CD4-positive, alpha-beta T cell treated with Interleukin-21 for 1 hour (primary cell): Measurements from ENCODE around the gene FOXP2.
"Not testable (repeated sequence)": the region's sequence is repeated elsewhere in the genome, so short reads cannot be mapped to it uniquely, and the experiment has no call there.

Source experiments
- DNase-seq: peaks from one replicate; pipeline ENCODE4 v3.0.0-alpha.2; 2020

The FOXP2 gene

DNA sequence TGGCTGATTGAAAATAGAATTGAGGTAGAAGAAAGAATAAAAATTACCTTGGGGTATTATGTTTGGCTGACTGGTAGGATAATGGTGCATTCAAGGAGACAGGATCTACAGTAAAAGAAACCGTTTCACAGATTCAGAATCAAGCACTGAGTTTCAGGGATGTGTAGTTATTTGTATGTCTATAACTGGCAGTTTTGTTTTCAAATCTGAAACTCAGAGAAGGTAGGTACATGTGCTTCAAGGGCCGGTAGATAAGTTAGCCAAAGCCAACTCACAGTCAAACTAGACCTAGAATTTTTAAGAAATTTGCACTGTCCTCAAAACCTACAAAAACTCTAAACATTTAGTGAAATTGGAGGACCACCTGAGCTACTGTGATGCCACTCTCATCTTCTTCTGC, 191.5 kb downstream of the FOXP2 start:
- DNase-seq, result no peak

GRCh38 chr7:114608822-114609221, 194.2 kb downstream of the FOXP2 start:
- DNase-seq, result not testable (repeated sequence)

- DNase-seq, result no peak
Observed at GRCh38 chr7:114620208-114620607, 205.6 kb downstream of the FOXP2 start.

- DNase-seq, result no peak
Observed at GRCh38 chr7:114622221-114622620, 207.6 kb downstream of the FOXP2 start.

- no peak for DNase-seq
Observed at GRCh38 chr7:114623146-114623545, 208.5 kb downstream of the FOXP2 start.

- DNase-seq, result no peak
Observed at GRCh38 chr7:114627231-114627630, 212.6 kb downstream of the FOXP2 start.

DNA sequence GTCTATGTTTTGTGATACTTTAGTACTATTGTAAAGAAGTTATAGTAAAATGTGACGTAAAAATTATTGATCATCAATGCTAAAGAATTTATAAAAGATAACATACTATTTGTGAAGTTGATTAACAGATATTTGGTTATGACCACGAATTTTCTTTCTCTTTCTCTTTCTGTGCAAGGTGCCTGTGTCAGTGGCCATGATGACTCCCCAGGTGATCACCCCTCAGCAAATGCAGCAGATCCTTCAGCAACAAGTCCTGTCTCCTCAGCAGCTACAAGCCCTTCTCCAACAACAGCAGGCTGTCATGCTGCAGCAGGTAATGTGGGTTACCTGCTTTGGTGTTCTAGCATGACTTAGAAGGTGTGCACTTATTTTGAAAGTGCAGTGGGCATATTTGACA, 213.7 kb downstream of the FOXP2 start:
- DNase-seq, result no peak

DNA sequence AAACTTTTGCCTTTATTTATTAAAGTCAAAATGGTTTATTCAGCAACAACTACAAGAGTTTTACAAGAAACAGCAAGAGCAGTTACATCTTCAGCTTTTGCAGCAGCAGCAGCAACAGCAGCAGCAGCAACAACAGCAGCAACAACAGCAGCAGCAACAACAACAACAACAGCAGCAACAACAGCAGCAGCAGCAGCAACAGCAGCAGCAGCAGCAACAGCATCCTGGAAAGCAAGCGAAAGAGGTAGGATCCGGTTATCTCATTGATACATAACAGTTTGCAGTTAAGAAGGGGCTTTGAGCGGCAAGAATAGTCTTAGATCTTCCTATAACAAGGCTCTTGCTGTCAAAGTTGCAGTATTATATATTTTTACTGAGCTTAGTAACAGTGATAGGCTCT, 215.1 kb downstream of the FOXP2 start:
- DNase-seq, result no peak

DNA sequence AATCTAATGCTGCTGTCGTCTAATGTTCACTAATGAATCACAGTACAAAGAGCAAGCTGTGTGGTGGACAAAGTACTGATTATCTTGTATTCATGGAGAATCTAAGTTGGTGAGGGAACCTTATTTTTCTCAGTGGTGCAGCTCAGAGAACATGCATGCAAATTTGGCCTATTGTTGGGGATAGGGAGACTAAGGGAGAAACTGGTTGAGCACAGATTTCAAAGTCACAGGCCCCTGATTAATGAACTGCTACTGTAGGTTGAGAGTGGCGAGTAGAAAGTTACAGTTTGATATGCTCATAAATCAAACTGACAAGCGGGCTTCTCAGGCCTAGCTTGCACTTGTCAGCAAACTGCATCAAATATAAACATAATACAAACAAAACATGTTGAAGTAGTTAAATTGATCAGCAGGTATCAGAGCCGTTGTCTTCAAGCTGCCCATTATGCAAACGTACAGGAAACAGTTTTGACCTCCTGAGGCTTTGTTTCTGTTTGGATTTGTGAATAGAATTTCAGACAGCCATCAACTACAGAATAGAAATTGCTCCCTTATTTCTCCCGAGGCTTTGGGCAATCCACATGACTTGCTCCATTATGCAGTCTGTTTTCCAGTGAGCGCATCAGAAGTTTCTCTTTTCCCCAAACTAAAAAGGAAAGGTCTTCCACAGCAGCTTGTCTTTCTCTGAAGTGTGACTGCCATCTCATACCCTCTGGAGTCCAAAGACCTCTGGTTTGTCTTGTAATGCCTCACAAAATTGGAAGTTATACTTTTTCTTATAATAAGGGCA, 215.8 kb downstream of the FOXP2 start:
- no peak for DNase-seq

DNA sequence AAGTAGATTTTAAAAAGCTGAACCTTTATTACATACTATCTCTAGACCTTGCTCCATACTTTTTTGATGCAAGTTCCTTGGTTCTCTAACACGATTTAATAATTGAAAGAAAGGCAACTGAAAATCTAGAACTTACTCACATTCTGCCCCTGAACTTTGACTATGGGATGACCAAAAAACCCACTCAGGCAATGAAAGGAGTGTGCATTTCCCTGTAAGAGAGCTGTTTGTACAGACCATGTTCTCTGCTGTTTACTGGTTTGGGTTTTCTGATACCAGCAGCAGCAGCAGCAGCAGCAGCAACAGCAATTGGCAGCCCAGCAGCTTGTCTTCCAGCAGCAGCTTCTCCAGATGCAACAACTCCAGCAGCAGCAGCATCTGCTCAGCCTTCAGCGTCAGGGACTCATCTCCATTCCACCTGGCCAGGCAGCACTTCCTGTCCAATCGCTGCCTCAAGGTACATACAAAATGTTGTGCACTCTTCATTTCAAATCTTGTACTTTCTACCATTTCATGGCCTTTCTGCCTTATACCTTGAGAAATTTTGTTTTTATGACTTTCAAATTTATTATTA, 216.7 kb downstream of the FOXP2 start:
- no peak for DNase-seq

DNA sequence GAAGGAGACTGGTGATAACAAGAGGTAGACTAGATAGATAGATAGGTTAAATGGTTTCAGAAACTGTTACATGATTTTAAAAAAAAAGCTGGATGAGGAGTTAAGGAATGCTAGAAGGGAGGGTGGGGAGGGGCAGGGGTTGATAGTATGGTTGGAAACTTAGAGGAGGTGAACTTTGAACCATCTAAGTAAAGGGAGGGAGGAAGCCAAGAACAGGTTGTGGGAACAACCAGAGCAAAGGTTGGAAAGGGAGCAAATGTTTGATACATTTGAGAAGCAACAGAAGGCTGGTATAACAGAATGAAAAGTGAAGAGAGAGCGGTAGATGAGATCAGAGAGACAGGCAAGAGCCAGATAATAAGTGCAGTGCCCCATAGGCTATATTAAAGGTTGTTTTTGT, 224.8 kb downstream of the FOXP2 start:
- DNase-seq, result no peak

GRCh38 chr7:114644455-114644854, 229.8 kb downstream of the FOXP2 start:
- no peak for DNase-seq

- no peak for DNase-seq
Observed at GRCh38 chr7:114645451-114645850, 230.8 kb downstream of the FOXP2 start.

DNA sequence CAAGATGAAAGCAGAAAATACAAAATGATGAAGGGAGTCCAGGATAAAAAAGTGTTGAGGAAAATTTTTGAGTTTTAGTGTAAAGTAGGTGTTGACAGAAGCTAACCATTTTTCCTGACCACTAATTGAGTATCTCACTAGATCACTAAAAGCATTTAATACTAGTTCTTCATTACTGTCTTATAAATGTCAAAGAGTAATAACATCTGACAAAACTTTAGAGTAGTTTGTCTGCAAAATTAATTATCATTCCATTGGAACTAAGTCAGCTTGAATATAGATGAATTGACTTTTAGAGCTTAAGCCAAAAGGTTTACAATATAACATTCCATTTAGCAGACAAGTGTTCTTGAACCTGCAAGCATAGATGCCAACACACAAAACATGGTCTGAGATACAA, 232.9 kb downstream of the FOXP2 start:
- DNase-seq, result no peak

DNA sequence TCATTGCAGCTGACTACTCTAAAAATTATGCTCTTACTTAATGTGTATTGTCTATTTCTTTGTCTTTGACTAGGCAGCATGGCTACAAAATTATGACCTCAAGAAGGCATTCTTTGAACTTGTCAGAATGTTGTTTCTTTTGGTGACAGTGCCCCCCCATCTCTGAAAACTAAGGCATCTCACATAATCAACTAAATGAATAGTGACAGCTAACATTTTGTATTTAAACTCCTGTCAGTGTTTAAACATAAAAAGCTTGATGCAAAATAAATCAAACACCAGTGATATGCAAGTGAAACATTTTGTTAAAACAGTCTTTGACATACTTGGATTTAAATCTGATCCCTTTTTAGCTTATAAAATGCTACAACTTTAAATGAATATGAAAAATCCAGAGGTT, 233.5 kb downstream of the FOXP2 start:
- no peak for DNase-seq

- no peak for DNase-seq
Observed at GRCh38 chr7:114648680-114649079, 234.1 kb downstream of the FOXP2 start.

DNA sequence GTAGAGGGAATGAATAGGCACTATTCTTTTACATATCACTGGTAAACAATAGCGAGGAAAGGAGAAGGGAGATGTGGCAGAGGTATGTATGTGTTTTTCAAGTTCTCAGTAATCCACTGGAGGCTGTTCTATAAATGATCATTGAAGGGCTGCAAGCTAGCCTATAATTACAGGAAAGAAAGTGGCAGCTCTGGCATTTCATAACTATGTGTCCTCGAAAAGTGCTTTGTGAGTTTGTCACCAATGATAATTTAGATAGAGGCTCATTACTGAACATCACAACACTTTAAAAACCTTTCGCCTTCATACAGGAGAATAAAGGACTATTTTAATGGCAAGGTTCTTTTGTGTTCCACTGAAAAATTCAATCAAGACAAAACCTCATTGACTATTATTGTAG, 235.1 kb downstream of the FOXP2 start:
- DNase-seq, result no peak

- DNase-seq, result no peak
Observed at GRCh38 chr7:114650491-114650890, 235.9 kb downstream of the FOXP2 start.

DNA sequence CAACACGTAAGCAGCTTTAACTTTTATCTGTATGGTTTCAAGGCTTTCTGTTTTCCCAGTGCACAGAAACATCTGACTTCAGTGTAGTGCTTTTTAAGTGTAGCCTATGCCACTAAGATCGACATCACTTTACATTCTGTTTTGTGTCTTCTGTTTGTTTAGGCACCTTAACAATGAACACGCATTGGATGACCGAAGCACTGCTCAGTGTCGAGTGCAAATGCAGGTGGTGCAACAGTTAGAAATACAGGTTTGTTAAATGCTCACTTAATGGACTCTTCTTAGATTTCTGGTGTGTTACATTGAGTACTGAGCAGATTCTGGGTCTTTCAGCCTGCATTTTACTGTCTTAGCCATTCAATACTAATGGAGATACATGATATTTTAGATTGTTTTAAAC, 237.4 kb downstream of the FOXP2 start:
- no peak for DNase-seq

DNA sequence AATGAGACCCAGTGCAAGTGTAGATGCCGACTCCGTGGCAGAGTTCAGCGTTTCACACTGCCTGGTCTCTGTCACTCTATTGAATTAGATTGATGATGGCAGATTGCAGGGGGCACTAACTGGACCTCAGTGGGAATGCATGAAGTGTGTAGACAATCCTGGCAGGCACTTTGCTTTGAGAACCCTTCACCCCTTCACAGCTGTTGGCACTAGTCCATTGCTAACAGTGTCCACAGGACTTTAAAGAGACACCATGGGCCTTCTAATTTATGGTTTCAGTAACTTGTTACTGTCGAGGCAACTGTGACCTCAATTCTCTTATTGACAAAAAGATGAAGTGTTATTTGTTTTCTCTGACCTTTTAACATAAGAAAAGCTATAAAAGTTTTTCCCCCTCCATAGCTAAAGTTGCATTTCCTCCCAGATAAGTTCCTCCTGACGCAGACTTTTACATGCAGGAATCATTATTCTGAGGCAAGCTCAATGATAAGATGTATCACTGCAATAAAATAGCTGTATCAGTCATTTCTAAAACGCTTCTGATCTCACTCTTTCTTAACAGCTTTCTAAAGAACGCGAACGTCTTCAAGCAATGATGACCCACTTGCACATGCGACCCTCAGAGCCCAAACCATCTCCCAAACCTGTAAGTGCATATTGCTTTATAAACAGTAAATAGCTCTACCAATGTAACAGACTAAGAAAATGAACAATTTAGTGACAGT, 238.9 kb downstream of the FOXP2 start:
- DNase-seq, result no peak

GRCh38 chr7:114656466-114656865, 241.9 kb downstream of the FOXP2 start:
- no peak for DNase-seq

DNA sequence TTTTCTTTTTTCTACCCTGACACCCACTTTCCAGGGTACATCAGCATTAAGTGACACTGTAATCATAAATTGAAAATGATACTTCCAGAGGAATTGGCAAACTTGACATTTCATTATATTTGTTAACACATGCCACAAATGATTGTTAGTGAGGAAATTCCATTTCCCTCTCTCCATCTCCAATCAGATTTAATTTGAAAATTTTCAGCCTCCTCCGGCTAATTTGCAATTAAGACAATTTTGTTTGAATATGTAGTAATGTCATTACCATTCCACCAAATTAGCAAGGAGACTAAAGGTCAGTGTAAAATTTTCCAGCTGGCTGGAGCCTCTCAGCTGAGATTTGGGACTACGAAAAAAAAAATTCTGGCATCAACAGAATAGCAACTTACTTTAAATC, 242.7 kb downstream of the FOXP2 start:
- no peak for DNase-seq

DNA sequence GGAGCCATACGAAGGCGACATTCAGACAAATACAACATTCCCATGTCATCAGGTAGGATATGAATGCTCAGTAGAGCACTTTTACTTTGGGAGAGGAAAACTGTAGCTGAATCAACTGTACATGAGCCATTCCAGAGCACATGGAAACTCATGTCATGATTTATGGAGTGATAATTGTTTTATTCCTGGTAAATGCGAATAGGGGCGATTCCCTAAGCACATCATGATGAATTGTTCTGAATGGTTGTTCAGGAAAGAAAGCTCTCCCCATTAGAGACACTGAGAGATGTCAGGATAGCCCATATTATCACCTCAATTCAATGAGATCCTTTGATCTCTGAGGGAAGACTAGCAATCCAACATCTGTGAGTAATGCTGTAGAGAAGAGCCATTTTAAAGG, 243.6 kb downstream of the FOXP2 start:
- no peak for DNase-seq

GRCh38 chr7:114659409-114660125, 245.0 kb downstream of the FOXP2 start:
- no peak for DNase-seq
